Activated T-cell treated with anti-CD3 and anti-CD28 coated beads, Interleukin-2, amount 50 U/mL, for 48 hours (primary cell): ENCODE data around the gene COBL.
"Not testable (repeated sequence)": the region's sequence is repeated elsewhere in the genome, so short reads cannot be mapped to it uniquely, and the experiment has no call there.

Experiments used
- DNase-seq, 2 experiments: peaks; one replicate each; pipeline ENCODE4 v3.0.0-alpha.2; 2020

Gene COBL

GRCh38 chr7:51017576-51018535 lies 298.8 kb downstream of the COBL start:
- peak; percentile 26 to 36 for DNase-seq

- no peak for DNase-seq
Observed at GRCh38 chr7:51016546-51016945, 300.1 kb downstream of the COBL start.

DNA sequence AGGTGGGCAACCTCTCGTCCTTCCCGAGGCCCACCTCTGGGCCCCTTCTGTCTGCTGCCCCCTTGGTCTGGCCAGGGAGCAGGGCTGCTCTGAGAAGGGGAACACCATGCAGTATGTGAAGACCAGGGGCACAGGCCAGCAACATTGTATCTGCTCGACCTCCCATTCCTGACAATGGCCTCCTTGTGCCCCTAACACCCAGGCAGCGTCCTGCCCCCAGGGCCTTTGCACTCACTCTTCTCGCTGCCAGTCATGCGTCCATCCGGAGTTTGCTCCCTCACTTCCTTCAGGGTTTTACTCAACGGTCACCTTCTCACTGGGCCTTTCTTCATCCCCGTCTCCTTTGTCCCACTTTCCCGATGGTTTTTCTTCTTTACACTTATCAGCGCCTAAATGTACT lies 301.0 kb downstream of the COBL start:
- DNase-seq = no peak

DNA sequence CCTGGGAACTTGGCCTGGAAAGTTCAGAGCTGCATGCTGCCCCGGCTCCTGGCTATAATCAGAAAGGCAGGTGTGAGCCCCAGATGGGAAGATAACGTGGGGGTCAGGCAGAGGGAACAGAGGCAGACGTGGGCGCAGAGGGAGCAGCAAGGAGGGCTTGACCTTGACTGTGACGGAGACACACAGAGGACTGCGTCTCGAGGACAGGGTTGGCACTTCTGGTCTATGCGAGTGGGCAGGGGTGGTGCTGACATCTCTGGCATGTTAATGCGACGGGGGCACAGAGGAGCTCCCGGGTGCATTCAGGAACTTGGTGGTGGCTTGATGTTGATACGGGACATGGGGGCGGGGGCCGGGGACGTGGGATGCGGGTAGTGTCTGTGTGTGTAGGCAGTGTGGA lies 301.8 kb downstream of the COBL start:
- no peak for DNase-seq

DNA sequence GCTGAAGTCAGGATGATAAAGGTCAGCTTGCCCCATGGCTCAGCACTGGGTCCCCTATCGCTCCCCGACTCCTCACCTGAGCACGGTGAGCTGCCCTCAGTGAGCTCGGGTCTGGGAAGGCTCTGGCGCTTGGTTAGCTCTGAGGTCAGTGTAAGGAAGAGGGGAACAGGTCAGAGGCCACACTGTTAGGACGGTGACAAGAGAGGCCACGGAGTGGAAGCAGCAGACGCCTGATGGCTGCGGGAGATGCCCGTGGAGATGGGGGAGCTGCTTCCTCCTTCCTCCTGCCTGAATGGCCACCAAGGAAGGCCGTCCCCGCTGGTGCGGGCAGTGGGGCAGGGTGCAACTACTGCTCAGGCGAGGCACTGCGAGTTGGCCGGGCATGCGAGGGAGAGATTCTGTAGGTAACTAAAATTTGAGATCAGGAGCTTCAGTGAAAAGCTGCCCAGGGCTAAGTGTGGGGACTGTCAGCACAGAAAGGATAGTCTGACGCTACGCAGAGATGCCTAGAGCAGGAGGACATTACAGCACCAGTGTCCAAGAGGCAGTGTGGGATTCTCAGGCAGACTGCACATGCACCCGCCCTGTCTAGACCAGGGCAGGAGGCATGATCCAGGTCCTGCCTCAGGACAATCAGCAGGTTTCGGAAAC lies 302.6 kb downstream of the COBL start:
- DNase-seq = no peak

- DNase-seq = no peak
Observed at GRCh38 chr7:51013218-51013786, 303.3 kb downstream of the COBL start.

DNA sequence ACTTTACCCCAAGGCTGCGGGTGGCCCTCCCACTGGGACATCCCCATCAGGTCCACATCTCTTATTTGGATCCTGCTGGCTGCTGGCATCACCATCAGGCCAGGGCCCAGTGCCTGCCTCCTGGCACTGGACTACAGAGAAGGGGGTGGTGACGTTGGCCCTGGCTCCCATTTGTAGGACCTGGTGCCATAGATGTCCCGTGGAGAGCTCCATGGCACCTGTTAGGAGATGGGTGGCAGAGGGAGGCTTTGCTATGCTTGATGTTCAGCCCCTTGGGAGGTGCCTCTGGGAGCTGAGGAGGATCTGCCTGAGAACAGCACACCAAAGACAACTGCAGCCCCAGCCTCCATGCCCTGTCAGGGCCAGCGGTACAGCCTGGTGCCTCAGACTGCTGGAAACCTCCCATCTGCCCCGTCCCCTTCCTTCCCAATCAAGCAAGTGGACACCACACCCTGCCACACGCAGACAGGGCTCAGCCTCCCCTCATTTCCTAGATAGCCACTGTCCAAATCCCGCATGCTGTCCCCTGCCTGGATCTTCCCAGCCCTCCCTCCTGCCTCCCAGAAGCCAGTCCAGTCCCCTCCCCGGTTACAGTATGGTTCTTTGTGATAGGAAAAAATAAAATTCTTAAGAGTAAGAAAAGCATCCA lies 303.9 kb downstream of the COBL start:
- no peak for DNase-seq

DNA sequence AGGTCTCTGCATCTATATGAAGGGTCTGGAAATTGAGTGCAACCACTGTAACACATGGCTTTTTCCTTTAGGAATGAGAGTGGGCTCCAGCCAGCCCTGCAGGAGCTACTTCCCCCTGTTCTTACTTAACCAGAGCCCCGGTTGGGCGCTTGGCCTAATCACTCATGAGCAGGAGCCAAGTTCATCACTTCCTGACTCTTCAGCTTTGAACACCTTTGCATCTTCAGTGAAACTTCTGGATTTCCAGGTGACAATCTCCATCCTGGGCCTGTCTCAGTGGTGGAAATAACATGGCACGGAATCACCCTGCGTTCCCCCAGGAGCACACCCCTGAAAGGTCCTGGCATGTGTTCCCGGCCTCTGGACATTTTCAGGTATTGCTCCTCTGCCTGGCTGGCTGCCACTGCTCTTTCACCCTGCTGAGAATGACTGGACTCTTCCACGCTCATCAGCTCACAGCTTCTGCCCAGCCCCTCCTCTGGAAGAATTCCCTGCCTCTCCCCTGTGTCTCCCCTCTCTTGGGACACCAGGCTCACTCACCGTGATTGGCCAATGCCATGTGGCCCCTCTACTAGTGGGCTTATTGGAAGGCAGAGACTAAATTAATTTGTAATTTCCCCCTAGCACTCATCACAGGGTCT lies 304.8 kb downstream of the COBL start:
- no peak for DNase-seq

- DNase-seq = no peak
Observed at GRCh38 chr7:51010534-51010933, 306.1 kb downstream of the COBL start.

GRCh38 chr7:51009716-51010496 lies 306.7 kb downstream of the COBL start:
- no peak for DNase-seq

- DNase-seq = no peak
Observed at GRCh38 chr7:51007551-51008505, 308.8 kb downstream of the COBL start.

- no peak for DNase-seq
Observed at GRCh38 chr7:51006483-51007235, 309.9 kb downstream of the COBL start.

DNA sequence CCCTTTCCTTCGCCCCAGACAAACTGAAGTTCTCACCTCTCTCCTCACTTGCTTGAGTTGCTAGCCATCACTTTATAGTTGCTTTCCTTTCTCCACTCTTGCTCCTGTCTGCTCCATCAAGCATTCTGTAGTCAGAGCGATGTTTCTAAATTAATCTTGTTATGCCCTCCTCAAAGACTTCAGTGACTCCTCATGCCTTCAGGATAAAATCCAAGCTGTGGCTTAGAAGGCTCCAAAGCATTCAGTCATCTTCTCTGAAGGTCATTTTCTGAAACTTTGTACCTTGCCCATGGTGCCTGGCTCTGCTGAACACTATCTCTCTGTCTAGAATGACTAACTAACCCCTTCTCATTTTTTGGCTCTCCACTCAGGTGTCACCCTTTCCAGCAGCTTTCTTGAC lies 311.5 kb downstream of the COBL start:
- no peak for DNase-seq

- DNase-seq = no peak
Observed at GRCh38 chr7:51000956-51001355, 315.7 kb downstream of the COBL start.

- DNase-seq = no peak
Observed at GRCh38 chr7:50994753-50995319, 321.8 kb downstream of the COBL start.

DNA sequence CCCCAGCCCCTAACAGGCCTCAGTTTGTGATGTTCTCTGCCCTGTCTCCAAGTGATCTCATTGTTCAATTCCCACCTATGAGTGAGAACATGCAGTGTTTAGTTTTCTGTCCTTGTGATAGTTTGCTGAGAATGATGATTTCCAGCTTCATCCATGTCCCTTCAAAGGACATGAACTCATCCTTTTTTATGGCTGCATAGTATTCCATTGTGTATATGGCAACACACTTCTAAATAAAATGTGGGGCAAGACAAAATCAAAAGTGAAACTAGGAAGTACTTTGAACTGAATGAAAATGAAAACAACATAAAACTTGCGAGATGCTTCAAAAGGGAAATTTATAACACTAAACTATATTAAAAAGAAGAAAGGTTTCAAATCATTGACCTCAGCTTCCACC lies 326.4 kb downstream of the COBL start:
- not testable (repeated sequence) for DNase-seq

DNA sequence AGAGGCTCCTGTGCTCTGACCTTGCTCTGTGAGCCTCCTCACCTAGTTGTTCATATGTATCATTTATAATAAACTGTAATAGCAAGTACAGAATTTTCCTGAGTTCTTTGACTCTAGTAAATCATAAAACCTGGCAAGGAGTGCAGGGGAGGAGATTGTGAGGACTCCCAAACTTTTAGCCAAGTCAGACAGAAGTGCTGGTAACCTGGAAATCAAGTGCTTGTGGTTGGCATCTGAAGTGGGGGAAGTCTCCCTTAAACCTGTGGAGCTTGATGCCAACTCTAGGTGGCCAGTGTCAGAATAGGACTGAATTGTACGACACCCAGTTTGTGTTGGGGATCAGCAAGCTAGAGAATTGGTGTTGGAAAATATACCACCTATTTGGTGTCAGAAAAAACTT lies 327.6 kb downstream of the COBL start:
- DNase-seq = no peak

- no peak for DNase-seq
Observed at GRCh38 chr7:50988465-50988864, 328.1 kb downstream of the COBL start.

DNA sequence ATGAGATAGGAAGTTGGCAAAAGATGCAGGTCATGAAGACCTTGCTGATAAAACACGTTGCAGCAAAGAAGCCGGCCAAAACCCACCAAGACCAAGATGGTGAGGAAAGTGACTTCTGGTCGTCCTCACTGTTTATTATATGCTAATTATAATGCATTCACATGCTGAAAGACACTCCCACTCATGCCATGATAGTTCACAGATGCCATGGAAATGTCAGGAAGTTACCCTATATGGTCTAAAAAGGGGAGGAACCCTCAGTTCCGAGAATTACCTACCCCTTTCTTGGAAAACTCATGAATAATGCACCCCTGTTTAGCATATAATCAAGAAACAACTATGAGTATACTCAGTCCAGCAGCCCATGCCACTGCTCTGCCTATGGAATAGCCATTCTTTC lies 331.5 kb downstream of the COBL start:
- no peak for DNase-seq

DNA sequence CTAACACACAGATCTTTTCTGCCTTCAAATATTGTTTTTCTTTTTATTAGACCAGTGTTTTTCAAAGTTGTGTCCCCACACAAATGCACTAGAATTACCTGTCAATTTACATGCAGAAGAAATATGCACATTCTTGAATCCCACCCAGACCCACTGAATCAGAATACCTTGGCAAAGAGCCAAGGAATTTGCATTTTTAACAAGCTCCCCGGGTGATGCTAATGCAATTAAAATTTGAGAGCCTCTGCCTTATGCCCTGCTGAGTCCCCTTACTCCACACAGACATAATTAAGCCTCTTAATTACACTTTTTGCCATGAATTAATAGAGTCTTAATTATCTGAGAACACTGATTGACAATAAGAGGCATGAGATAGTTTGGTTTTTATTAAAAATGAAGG lies 332.8 kb downstream of the COBL start:
- DNase-seq = no peak
